ENCODE measurements around the gene OR56B1. TPM values are rescaled to one million over a fixed set of nuclear protein-coding genes. Genes with fewer than 3 reads are reported as not detected.

Gene OR56B1
- total RNA-seq, 1 donor from 2014 or later = 0.41 TPM

GRCh38 chr11:5737670-5738392 lies 1.6 kb downstream of the OR56B1 start:
- H3K36me3 ChIP-seq = no peaks in the 10 kb centered on the region
- no peaks in the 10 kb centered on the region for H3K27me3 ChIP-seq
- no peaks in the 10 kb centered on the region for H3K27me3 Mint-ChIP-seq (ENCODE audit: insufficient read depth, low read depth)
- H3K4me1 Mint-ChIP-seq = peaks cover 9% of the 10 kb centered on the region
- no peak for TF ChIP-seq EZH2phosphoT487 (IDR thresholded peaks at IDR 0.05)
- no peak for TF ChIP-seq EZH2 (IDR thresholded peaks at IDR 0.05)
- TF ChIP-seq CTCF (IDR thresholded peaks at IDR 0.05) = no peak
- H3K9ac ChIP-seq = no peak overlapping the region
- no peaks in the 10 kb centered on the region for H3F3A ChIP-seq (ENCODE audit: low read depth)
- no peaks in the 10 kb centered on the region for H3K36me3 Mint-ChIP-seq
- no peak overlapping the region for H2AFZ ChIP-seq (replicated peaks)
- no peak overlapping the region for H3K4me2 ChIP-seq
- peak; percentile 22 for DNase-seq (ENCODE audit: low spot score)
- no peak overlapping the region for H3K4me3 Mint-ChIP-seq
- no peaks in the 10 kb centered on the region for H4K20me1 ChIP-seq (ENCODE audit: low read depth)
- no peak overlapping the region for H3K27ac Mint-ChIP-seq
- H3K9me3 Mint-ChIP-seq = peaks cover 2% of the 10 kb centered on the region
- H3K4me1 ChIP-seq = no peaks in the 10 kb centered on the region
- no peaks in the 10 kb centered on the region for H3K9me3 ChIP-seq (ENCODE audit: low read depth)
- no peak overlapping the region for H3K27ac ChIP-seq
- H3K79me2 ChIP-seq (ENCODE audit: low read depth) = no peaks in the 10 kb centered on the region
- no peak overlapping the region for H3K4me3 ChIP-seq

- no peak overlapping the region for H3K4me3 ChIP-seq
- H3K4me2 ChIP-seq = no peak overlapping the region
- no peaks in the 10 kb centered on the region for H3K4me1 ChIP-seq
- no peaks in the 10 kb centered on the region for H3K27me3 ChIP-seq
- no peak for TF ChIP-seq EZH2 (IDR thresholded peaks at IDR 0.05)
- no peak for TF ChIP-seq EZH2phosphoT487 (IDR thresholded peaks at IDR 0.05)
- no peak for TF ChIP-seq CTCF (IDR thresholded peaks at IDR 0.05)
- no peaks in the 10 kb centered on the region for H4K20me1 ChIP-seq (ENCODE audit: low read depth)
- Mint-ChIP-seq H3K36me3 (no peaks in the 10 kb centered on the region), H3K4me3 (no peak overlapping the region), H3K9me3 (peaks cover 2% of the 10 kb centered on the region), H3K4me1 (peaks cover 9% of the 10 kb centered on the region), H3K27me3 (ENCODE audit: insufficient read depth, low read depth) (no peaks in the 10 kb centered on the region), H3K27ac (no peak overlapping the region)
- no peaks in the 10 kb centered on the region for H3K36me3 ChIP-seq
- H3K9ac ChIP-seq = no peak overlapping the region
- no peak overlapping the region for H3K27ac ChIP-seq
- no peak overlapping the region for H2AFZ ChIP-seq (replicated peaks)
- H3K79me2 ChIP-seq (ENCODE audit: low read depth) = no peaks in the 10 kb centered on the region
- no peak for DNase-seq (ENCODE audit: low spot score)
- no peaks in the 10 kb centered on the region for H3K9me3 ChIP-seq (ENCODE audit: low read depth)
- H3F3A ChIP-seq (ENCODE audit: low read depth) = no peaks in the 10 kb centered on the region
These were observed 2.2 kb downstream of the OR56B1 start for GRCh38 chr11:5738431-5738830.

- Histone ChIP-seq H3K36me3 (no peaks in the 10 kb centered on the region), H3K9ac (no peak overlapping the region), H3K27me3 (no peaks in the 10 kb centered on the region), H3K27ac (no peak overlapping the region), H3K4me3 (no peak overlapping the region), H3K79me2 (ENCODE audit: low read depth) (no peaks in the 10 kb centered on the region), H3K9me3 (ENCODE audit: low read depth) (no peaks in the 10 kb centered on the region), H2AFZ (replicated peaks) (no peak overlapping the region), H4K20me1 (ENCODE audit: low read depth) (no peaks in the 10 kb centered on the region), H3K4me2 (no peak overlapping the region), H3F3A (ENCODE audit: low read depth) (no peaks in the 10 kb centered on the region), H3K4me1 (no peaks in the 10 kb centered on the region)
- H3K36me3 Mint-ChIP-seq = no peaks in the 10 kb centered on the region
- H3K9me3 Mint-ChIP-seq = no peaks in the 10 kb centered on the region
- no peaks in the 10 kb centered on the region for H3K27me3 Mint-ChIP-seq (ENCODE audit: insufficient read depth, low read depth)
- no peak overlapping the region for H3K4me3 Mint-ChIP-seq
- TF ChIP-seq CTCF (IDR thresholded peaks at IDR 0.05) (no peak), EZH2 (IDR thresholded peaks at IDR 0.05) (no peak), EZH2phosphoT487 (IDR thresholded peaks at IDR 0.05) (no peak)
- no peak for DNase-seq (ENCODE audit: low spot score)
- no peaks in the 10 kb centered on the region for H3K4me1 Mint-ChIP-seq
- no peak overlapping the region for H3K27ac Mint-ChIP-seq
These were observed 10.4 kb downstream of the OR56B1 start for GRCh38 chr11:5746614-5747013.

All from neural progenitor cell (in vitro differentiated cells).